GM12891 (cell line): ENCODE data around the gene C3orf20.

Experiments used
- POLR2A ChIP-seq: IDR thresholded peaks from 2 replicates; pipeline ENCODE4 v1.6.1; 2011; ENCODE audit warnings: low read depth, low read length, control low read depth
- POLR2AphosphoS5 ChIP-seq: IDR thresholded peaks from 2 replicates; pipeline ENCODE4 v1.6.1; 2011; ENCODE audit warnings: low read depth, low read length, control low read depth
- POU2F2 ChIP-seq: IDR thresholded peaks from 2 replicates; pipeline ENCODE4 v1.6.1; 2011; ENCODE audit warnings: low read depth, mild to moderate bottlenecking, control low read depth, low read length, moderate library complexity

- no peak for TF ChIP-seq POLR2AphosphoS5
- TF ChIP-seq POLR2A, result no peak
- no peak for TF ChIP-seq POU2F2
These were observed 26.7 kb downstream of the C3orf20 start for GRCh38 chr3:14701676-14702075.
